Mammary epithelial cell (primary cell): ENCODE results near the gene DPPA2.

Experiments
- CTCF ChIP-seq, 2 donors: IDR thresholded peaks in 1 of 2; conservative IDR thresholded peaks in 1 of 2; 2 replicates each; pipeline ENCODE4 v1.5.1; 2011 to 2012; ENCODE audit warnings: inconsistent platforms in 2 of 2, low read length in 2 of 2, mild to moderate bottlenecking in 2 of 2, control low read depth in 1 of 2, low read depth in 1 of 2; ENCODE audit not compliant: insufficient read depth in 1 of 2; ENCODE audit errors: extremely low read depth in 1 of 2
- EZH2 ChIP-seq: IDR thresholded peaks from 2 replicates; pipeline ENCODE4 v1.6.1; 2012; ENCODE audit warnings: low read length, inconsistent platforms, borderline replicate concordance

GRCh38 chr3:109338322-109338721, 22.0 kb upstream of the DPPA2 start:
- no peak for TF ChIP-seq CTCF (conservative IDR thresholded peaks at IDR 0.05 in 1 of 2, IDR thresholded peaks at IDR 0.05 in 1 of 2; ENCODE audit: extremely low read depth in 1 of 2, insufficient read depth in 1 of 2, low read depth in 1 of 2, low read length in 2 of 2)
- no peak for TF ChIP-seq EZH2
